Effector CD8-positive, alpha-beta T cell (primary cell): Measurements from ENCODE around the gene FBXO10.
"Not testable (repeated sequence)": the region's sequence is repeated elsewhere in the genome, so short reads cannot be mapped to it uniquely, and the experiment has no call there.

Experiments used
- DNase-seq: peaks from one replicate; lab custom pipeline; 2025; lab: John Stamatoyannopoulos, UW

Gene FBXO10

GRCh38 chr9:37512437-37512836 is 63.7 kb downstream of the FBXO10 start:
- no peak for DNase-seq

DNA sequence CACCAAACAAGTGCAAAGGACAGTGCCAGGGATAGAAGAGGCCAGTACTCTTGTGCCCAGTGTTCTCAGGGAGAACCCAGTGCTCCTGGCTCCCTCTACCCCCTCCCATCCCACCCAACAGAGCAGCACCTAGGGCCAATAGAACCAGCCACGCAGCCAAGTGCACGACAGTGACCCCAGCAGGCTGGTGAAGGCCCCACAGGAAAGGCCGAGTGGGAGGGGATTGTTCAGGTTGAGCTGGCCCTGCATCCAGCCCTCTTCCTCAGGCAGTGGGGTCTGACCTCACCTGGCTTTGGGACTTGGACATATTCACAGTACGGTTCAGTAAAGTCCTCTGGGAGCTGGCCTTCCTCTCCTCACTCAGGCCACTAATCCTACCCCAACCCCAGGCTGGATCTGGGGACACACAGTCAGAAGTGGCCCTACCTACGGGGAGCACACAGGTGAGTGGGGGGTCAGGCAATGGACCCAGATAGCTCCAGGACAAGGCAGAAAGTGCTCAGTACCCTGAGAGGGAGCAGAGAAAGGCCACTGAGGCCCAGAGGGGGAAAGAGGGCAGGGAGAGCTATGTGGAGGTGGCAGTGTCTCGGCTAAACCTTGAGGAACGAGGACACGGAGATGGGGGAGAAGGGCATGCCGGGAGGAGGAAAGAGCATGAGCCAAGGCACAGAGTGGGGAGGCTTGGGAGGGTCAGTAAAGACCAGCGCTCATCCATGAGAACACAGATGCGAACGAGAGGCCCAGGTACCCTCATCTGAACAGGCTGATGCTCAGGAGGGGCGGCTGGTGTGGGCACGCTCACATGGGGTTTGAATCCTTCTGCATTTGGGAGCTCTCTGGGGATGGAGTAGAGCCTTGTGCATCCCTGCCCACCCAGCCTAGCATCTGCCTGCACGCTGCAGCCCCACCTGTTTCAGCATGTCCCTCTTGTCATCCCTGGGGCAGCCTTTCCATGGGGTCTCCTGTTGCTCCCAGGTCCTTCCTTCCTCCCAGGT is 64.9 kb downstream of the FBXO10 start:
- no peak for DNase-seq

DNA sequence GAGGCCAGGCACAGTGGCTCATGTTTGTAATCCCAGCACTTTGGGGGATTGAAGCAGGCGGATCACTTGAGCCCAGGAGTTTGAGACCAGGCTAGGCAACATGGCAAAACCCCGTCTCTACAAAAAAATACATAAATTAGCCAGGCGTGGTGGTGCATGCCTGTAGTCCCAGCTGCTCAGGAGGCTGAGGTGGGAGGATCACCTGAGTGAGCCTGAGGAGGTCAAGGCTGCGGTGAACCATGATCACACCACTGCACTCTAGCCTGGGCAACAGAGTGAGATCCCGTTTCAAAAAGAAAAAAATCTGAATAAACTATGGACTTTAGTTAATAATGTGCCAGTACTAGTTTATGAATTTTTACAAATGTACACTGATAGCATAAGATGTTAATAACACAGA is 66.1 kb downstream of the FBXO10 start:
- not testable (repeated sequence) for DNase-seq

DNA sequence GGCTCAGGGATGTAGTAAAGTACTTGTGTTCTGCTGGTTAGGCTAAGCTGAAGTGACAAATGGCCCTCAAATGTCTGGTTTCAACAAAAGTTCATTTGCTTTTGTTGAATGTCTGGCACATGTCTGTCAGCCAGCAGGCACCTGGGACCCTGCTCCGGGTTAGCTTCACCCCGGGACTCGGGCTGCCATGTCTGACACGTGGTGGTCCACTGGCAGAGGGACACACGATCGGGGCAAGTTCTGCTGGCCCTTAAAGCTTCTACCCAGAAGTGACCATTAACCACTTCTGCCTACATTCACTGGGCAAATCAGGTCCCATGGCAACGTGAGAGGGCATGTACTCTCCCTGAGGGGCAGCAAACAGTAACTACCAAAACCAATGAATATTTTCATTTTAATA is 66.6 kb downstream of the FBXO10 start:
- no peak for DNase-seq

- DNase-seq, result no peak
Measured at GRCh38 chr9:37508834-37509206, 67.4 kb downstream of the FBXO10 start.

GRCh38 chr9:37508135-37508833 is 67.9 kb downstream of the FBXO10 start:
- no peak for DNase-seq

GRCh38 chr9:37507566-37508134 is 68.5 kb downstream of the FBXO10 start:
- DNase-seq, result no peak

- no peak for DNase-seq
Measured at GRCh38 chr9:37504605-37505004, 71.6 kb downstream of the FBXO10 start.

GRCh38 chr9:37503736-37504135 is 72.4 kb downstream of the FBXO10 start:
- no peak for DNase-seq

GRCh38 chr9:37501957-37502596 is 74.1 kb downstream of the FBXO10 start:
- DNase-seq, result no peak

- DNase-seq, result no peak
Measured at GRCh38 chr9:37499297-37499696, 76.9 kb downstream of the FBXO10 start.

- DNase-seq, result no peak
Measured at GRCh38 chr9:37498457-37498856, 77.7 kb downstream of the FBXO10 start.

DNA sequence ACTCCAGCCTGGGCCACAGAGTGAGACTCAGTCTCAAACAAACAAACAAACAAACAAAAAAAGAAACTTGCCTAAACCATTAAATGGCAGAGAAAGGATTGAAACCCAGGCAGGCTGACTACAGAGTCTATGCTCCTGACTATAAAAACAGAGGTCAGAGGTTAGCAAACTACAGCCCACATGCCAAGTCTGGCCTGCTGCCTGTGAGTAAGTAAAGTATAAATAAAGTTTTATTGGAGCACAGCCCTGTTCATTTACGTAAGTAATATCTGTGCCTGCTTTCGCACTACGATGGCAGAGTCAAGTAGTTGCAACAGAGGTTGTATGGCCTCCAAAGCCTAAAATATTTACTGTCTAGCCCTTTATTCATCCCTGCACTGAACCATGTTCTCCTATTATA is 78.9 kb downstream of the FBXO10 start:
- DNase-seq, result no peak

DNA sequence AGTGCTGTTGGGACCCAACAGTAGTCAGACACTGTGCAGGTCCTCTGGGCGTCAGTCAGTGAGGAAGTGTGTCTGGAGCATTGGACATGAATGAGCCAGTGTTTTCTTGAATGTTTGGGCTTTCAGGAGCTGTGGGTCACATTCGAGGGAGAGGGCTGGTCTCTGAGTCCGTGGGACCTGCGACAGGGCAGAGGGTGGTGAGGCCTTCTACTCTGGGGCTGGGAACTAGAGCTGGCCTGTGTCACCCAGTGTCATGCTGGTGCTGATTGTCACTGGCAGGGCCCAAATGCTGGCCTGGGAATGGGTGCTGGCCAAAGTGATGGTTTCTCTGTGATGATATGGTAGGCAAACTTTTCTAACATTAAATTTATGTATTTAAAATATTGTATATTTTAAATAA is 80.2 kb downstream of the FBXO10 start:
- DNase-seq, result no peak

DNA sequence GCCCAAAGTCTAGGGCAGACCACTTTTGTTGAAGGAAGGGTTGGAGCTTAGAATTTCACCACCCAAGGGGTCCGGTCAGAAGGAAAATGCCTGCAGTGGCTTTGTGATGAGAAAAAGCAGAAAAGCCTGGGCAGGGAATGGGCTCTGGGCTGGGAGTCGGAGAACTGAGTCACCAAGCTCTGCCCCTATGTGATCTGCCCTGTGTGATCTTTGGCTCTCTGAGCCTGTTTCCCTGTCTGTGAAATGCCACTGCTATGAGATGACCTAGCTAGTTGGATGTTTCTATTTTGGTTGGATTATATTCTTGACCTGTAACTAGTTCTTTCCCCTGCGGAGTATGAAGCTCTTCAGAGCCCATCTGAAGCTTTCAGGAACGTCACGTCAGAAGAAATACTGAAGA is 80.6 kb downstream of the FBXO10 start:
- no peak for DNase-seq

- no peak for DNase-seq
Measured at GRCh38 chr9:37491939-37492338, 84.2 kb downstream of the FBXO10 start.

DNA sequence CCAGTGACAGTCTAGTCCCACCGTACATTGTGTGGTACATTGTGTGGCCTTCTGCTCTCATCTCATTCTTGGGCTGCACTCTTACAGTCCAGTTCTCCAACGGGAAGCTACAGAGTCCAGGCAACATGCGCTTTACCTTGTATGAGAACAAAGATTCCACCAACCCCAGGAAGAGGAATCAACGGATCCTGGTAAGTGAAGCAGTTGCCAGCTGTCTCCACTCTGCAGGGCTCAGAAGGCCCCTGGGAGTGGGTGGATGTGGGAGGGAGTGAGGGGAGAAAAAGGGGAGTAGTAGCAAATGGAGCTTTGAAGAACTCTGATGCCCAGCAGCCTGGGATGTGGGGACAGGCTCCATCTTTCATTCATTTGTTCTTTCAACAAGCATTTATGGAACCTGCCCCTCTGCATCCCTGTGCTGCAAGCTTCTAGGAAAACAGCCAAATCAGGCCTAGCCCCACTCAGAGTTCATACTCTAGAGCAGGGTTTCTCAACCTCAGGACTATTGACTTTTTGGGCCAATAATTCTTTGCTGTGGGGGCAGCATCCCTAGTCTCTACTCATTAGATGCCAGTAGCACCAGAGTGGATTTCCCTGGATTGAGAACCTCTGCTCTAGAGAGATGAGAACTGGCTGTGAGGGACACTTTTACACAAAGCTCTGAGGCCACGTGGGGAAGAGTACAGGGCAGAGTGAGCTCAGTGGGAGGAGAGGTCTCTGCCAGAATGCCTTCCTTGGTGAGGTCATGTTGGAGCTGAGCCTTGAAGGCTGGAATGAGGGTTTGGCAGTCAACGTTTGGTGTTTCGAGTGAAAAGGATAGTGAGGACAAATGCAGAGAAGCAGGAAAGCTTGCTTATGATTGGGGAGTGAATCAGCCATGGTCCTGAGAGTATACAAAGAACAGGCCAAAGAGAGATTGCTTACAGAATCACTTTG is 89.3 kb downstream of the FBXO10 start:
- DNase-seq, result no peak

GRCh38 chr9:37486256-37486615 is 89.9 kb downstream of the FBXO10 start:
- no peak for DNase-seq

DNA sequence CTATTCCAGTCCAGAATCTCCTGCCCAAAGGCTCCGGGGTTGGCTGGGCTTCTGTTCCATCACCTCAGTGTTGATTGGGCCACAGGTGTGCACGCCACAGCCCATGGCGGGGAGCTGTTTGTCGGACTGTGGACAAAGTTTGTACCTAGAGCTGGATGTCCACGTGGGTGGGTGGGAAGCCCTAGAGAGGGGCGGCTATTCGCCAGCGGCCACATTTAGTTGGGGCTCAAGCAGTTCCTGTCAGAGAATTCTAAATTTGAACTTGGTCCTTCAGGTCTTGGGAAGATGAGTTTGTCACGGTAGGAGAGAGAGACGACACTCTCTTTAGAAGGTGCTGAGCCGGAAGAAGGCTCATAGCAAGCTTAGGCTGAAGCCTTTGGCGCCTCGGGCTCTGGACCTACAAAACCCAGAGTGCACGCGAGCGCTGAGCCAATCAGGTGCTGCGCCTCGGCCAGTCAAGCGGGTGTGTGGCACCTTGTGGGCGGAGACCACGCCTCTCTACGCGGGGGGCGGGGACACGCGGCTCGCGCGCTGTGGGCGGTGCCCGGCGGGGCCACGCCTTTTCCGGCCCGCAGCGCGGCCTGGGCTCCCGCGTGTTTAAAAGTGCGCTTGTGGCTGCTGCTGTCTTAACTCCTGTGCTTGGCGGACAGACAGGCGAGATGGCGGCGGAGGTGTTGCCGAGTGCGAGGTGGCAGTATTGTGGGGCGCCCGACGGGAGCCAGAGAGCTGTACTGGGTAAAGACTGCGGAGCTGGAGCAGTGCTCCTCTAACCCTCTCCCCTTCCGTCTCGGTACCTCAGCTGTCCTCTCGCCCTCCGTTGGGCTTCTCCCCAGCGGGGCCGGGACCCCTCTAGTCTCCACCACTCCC is 90.6 kb downstream of the FBXO10 start, which contains the start of gene POLR1E:
POLR1E (plus strand) TSS at position 560 of the 867 bp plus-strand sequence; CDS start at position 660, 100 bp downstream.
- DNase-seq, result peak; percentile 93

GRCh38 chr9:37480759-37481158 is 95.4 kb downstream of the FBXO10 start:
- DNase-seq, result no peak
